Astrocyte (in vitro differentiated cells and primary cell): ENCODE measurements around the gene TMEM37. TPM values are rescaled to one million over a fixed set of nuclear protein-coding genes. Genes with fewer than 3 reads are reported as not detected.

Experiments used
- DNase-seq: peaks from one replicate; pipeline ENCODE4 v3.0.0-alpha.2; 2010; ENCODE audit warnings: low read depth
- FAIRE-seq: peaks from 2 replicates; lab custom pipeline; 2011; peaks lifted over from hg19 to GRCh38; lab: Jason Lieb, UNC
- H2AFZ ChIP-seq: 2 replicates; pipeline ENCODE4 v1.6.0; 2012; ENCODE audit warnings: low read depth, low read length, inconsistent platforms
- H3K27ac ChIP-seq: 2 replicates; pipeline ENCODE4 v1.5.1; 2011; ENCODE audit warnings: low read depth, low read length, inconsistent platforms
- H3K27me3 ChIP-seq: 2 replicates; pipeline ENCODE4 v1.6.0; 2011; ENCODE audit warnings: low read length, inconsistent platforms; ENCODE audit not compliant: insufficient read depth
- H3K36me3 ChIP-seq: 2 replicates; pipeline ENCODE4 v1.5.1; 2011; ENCODE audit warnings: low read length, inconsistent platforms; ENCODE audit not compliant: insufficient read depth
- H3K4me1 ChIP-seq: 2 replicates; pipeline ENCODE4 v1.5.1; 2011; ENCODE audit warnings: low read length, inconsistent platforms; ENCODE audit not compliant: insufficient read depth
- H3K4me2 ChIP-seq: 2 replicates; pipeline ENCODE4 v1.6.0; 2012; ENCODE audit warnings: low read length, inconsistent platforms
- H3K4me3 ChIP-seq: 2 replicates; pipeline ENCODE4 v1.5.1; 2011; ENCODE audit warnings: low read depth, mild to moderate bottlenecking, low read length, inconsistent platforms; ENCODE audit not compliant: insufficient read depth
- H3K79me2 ChIP-seq: 2 replicates; pipeline ENCODE4 v1.6.0; 2012; ENCODE audit warnings: mild to moderate bottlenecking, low read length, inconsistent platforms; ENCODE audit not compliant: insufficient read depth
- H3K9ac ChIP-seq: 2 replicates; pipeline ENCODE4 v1.6.0; 2012; ENCODE audit warnings: mild to moderate bottlenecking, low read length, inconsistent platforms
- H3K9me3 ChIP-seq: 2 replicates; pipeline ENCODE4 v1.5.1; 2012; ENCODE audit warnings: low read depth, mild to moderate bottlenecking, low read length, inconsistent platforms; ENCODE audit not compliant: insufficient read depth
- H4K20me1 ChIP-seq: 2 replicates; pipeline ENCODE4 v1.6.0; 2012; ENCODE audit warnings: low read length, inconsistent platforms; ENCODE audit not compliant: insufficient read depth
- H3K27ac Mint-ChIP-seq: one replicate; pipeline ENCODE4 v1.8.0; 2021; ENCODE audit warnings: mild to moderate bottlenecking, mixed read lengths; ENCODE audit not compliant: unreplicated experiment
- H3K27me3 Mint-ChIP-seq: one replicate; pipeline ENCODE4 v1.8.0; 2021; ENCODE audit warnings: low read depth, mixed read lengths; ENCODE audit not compliant: unreplicated experiment
- H3K36me3 Mint-ChIP-seq: one replicate; pipeline ENCODE4 v1.8.0; 2021; ENCODE audit warnings: low read depth, mixed read lengths; ENCODE audit not compliant: unreplicated experiment
- H3K4me1 Mint-ChIP-seq: one replicate; pipeline ENCODE4 v1.8.0; 2021; ENCODE audit warnings: low read depth, mixed read lengths; ENCODE audit not compliant: unreplicated experiment
- H3K4me3 Mint-ChIP-seq: one replicate; pipeline ENCODE4 v1.8.0; 2021; ENCODE audit warnings: mild to moderate bottlenecking, moderate library complexity, mixed read lengths; ENCODE audit not compliant: unreplicated experiment
- H3K9me3 Mint-ChIP-seq: one replicate; pipeline ENCODE4 v1.8.0; 2021; ENCODE audit warnings: mild to moderate bottlenecking, mixed read lengths; ENCODE audit not compliant: unreplicated experiment
- EZH2 ChIP-seq: IDR thresholded peaks from 2 replicates; pipeline ENCODE4 v1.6.1; 2012; ENCODE audit warnings: mild to moderate bottlenecking, low read length, inconsistent platforms; ENCODE audit not compliant: insufficient read depth
- total RNA-seq: library from RNA; stranded (reverse); gene quantifications from 2 replicates; pipeline ENCODE4 v1.2.1, GENCODE V29; 2021
- TF ChIP-seq, protein P1 (sequence below): IDR thresholded peaks from 2 replicates; pipeline ENCODE4 v1.5.1; 2011; ENCODE audit warnings: low read depth, mild to moderate bottlenecking, inconsistent platforms, low read length, moderate library complexity; ENCODE audit not compliant: insufficient read depth

TMEM37 gene
- total RNA-seq, 1 donor from 2014 or later = 1.6 TPM

DNA sequence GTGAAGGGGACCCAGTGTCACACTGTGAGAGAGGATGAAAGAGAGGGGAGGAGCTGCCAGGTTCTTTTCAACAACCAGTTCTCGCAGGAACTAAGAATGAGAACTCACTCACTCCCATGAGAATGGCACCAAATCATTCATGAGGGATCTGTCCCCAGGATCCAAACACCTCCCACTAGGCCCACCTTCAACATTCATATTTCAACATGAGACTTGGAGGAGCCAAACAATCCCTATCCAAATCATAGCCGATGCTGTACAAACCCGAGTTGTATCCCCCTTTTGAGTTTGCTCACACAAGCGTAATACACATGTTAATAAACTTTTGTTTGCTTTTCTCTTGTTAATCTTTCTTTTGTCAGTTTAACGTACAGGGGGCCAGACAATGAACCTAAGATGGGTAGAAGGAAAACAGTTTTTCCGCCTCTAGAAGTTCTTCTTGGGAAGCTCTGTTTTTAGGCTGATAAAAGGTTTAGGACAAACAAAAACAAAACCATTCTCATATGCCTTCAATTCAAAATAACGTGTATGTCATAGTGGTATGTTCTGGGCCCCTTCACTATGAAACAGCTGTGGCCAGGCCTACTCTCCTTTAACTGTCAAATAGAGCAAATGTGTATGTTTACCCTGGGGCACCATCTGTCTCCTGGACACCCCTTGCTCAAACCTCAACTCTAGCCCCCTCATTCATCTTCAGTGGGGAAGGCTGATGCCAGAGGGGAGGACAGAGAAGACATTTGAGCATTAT is 9.1 kb upstream of the TMEM37 start:
- FAIRE-seq (no peak), DNase-seq (no peak)
- Histone ChIP-seq H3K9me3 (peaks cover 5% of the 10 kb centered on the region), H3K79me2 (no peaks in the 10 kb centered on the region), H3K4me3 (no peak overlapping the region), H4K20me1 (no peaks in the 10 kb centered on the region), H3K36me3 (no peaks in the 10 kb centered on the region), H2AFZ (no peak overlapping the region), H3K4me2 (no peak overlapping the region), H3K27ac (no peak overlapping the region), H3K27me3 (peaks cover 26% of the 10 kb centered on the region), H3K4me1 (no peaks in the 10 kb centered on the region), H3K9ac (no peak overlapping the region)
- Mint-ChIP-seq H3K27me3 (peaks cover 31% of the 10 kb centered on the region), H3K27ac (no peak overlapping the region), H3K4me1 (peaks cover 6% of the 10 kb centered on the region), H3K36me3 (no peaks in the 10 kb centered on the region), H3K9me3 (peaks cover 19% of the 10 kb centered on the region), H3K4me3 (no peak overlapping the region)
- no peak for TF ChIP-seq EZH2
- TF ChIP-seq, protein P1, sequence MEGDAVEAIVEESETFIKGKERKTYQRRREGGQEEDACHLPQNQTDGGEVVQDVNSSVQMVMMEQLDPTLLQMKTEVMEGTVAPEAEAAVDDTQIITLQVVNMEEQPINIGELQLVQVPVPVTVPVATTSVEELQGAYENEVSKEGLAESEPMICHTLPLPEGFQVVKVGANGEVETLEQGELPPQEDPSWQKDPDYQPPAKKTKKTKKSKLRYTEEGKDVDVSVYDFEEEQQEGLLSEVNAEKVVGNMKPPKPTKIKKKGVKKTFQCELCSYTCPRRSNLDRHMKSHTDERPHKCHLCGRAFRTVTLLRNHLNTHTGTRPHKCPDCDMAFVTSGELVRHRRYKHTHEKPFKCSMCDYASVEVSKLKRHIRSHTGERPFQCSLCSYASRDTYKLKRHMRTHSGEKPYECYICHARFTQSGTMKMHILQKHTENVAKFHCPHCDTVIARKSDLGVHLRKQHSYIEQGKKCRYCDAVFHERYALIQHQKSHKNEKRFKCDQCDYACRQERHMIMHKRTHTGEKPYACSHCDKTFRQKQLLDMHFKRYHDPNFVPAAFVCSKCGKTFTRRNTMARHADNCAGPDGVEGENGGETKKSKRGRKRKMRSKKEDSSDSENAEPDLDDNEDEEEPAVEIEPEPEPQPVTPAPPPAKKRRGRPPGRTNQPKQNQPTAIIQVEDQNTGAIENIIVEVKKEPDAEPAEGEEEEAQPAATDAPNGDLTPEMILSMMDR = no peak

DNA sequence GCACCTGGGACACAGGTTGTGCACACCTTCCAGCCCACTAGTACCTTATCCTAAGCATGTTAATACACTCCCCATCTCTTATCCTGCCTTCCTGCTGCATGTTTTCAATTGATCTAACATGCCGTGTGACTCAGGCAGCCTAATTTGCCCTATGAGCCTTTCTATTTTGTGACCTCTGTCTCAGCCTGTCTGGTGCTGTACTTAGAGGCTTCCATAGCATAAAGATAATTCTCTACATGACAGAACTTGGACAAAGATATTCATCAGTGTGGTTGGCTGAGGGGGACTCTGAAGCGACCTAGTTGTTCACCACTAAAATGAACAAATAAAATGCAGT is 8.6 kb upstream of the TMEM37 start:
- Histone ChIP-seq H3K4me3 (no peak overlapping the region), H3K79me2 (no peaks in the 10 kb centered on the region), H2AFZ (no peak overlapping the region), H3K27me3 (peaks cover 32% of the 10 kb centered on the region), H4K20me1 (no peaks in the 10 kb centered on the region), H3K9ac (no peak overlapping the region), H3K9me3 (peaks cover 5% of the 10 kb centered on the region), H3K4me2 (no peak overlapping the region), H3K4me1 (no peaks in the 10 kb centered on the region), H3K27ac (no peak overlapping the region), H3K36me3 (no peaks in the 10 kb centered on the region)
- FAIRE-seq = no peak
- Mint-ChIP-seq H3K4me3 (no peak overlapping the region), H3K9me3 (peaks cover 19% of the 10 kb centered on the region), H3K27ac (no peak overlapping the region), H3K27me3 (peaks cover 36% of the 10 kb centered on the region), H3K4me1 (peaks cover 6% of the 10 kb centered on the region), H3K36me3 (no peaks in the 10 kb centered on the region)
- no peak for DNase-seq
- no peak for TF ChIP-seq EZH2
- TF ChIP-seq, protein P1 = no peak

- Histone ChIP-seq H3K4me1 (no peaks in the 10 kb centered on the region), H3K27ac (no peak overlapping the region), H3K4me3 (no peak overlapping the region), H3K9ac (no peak overlapping the region), H3K79me2 (no peaks in the 10 kb centered on the region), H3K9me3 (peaks cover 5% of the 10 kb centered on the region), H3K27me3 (peaks cover 33% of the 10 kb centered on the region), H2AFZ (no peak overlapping the region), H3K36me3 (no peaks in the 10 kb centered on the region), H4K20me1 (no peaks in the 10 kb centered on the region), H3K4me2 (no peak overlapping the region)
- Mint-ChIP-seq H3K27ac (no peak overlapping the region), H3K4me1 (peaks cover 5% of the 10 kb centered on the region), H3K27me3 (peaks cover 42% of the 10 kb centered on the region), H3K4me3 (no peak overlapping the region), H3K36me3 (no peaks in the 10 kb centered on the region), H3K9me3 (peaks cover 19% of the 10 kb centered on the region)
- TF ChIP-seq, protein P1 = no peak
- no peak for TF ChIP-seq EZH2
- DNase-seq (no peak), FAIRE-seq (no peak)
Measured at GRCh38 chr2:119423811-119424210, 7.8 kb upstream of the TMEM37 start.
